ENCODE measurements around the gene ZNF117.

Gene ZNF117

GRCh38 chr7:64997927-64998391, 7.1 kb upstream of the ZNF117 start:
- Histone ChIP-seq H3K9me3 (ENCODE audit: insufficient read depth, low read depth, low read length) (peaks cover 5% of the 10 kb centered on the region; the same call in 1 of the 2 replicates), H3K4me1 (ENCODE audit: insufficient read depth, low read length, poor library complexity, severe bottlenecking) (peaks cover 4% of the 10 kb centered on the region), H3K9me2 (replicated peaks; ENCODE audit: low read depth, low read length) (no peaks in the 10 kb centered on the region), H4K20me1 (ENCODE audit: insufficient read depth, low read length, poor library complexity, severe bottlenecking) (peaks cover 10% of the 10 kb centered on the region), H3K79me2 (ENCODE audit: insufficient read depth, low read length) (peaks cover 36% of the 10 kb centered on the region), H3K36me3 (ENCODE audit: insufficient read depth, low read length) (peaks cover 5% of the 10 kb centered on the region; the same call in 1 of the 2 replicates), H3K27me3 (ENCODE audit: insufficient read depth, low read length, poor library complexity, severe bottlenecking) (no peaks in the 10 kb centered on the region), H3K4me3 (ENCODE audit: low read length, poor library complexity, severe bottlenecking) (no peak overlapping the region), H3F3A (ENCODE audit: low read depth) (no peaks in the 10 kb centered on the region), H2AFZ (ENCODE audit: low read length) (no peak overlapping the region), H3K4me2 (ENCODE audit: low read depth, low read length, poor library complexity, severe bottlenecking) (no peak overlapping the region), H3K9ac (ENCODE audit: low read depth, low read length, poor library complexity, severe bottlenecking) (no peak overlapping the region)
- TF ChIP-seq EZH2phosphoT487 (IDR thresholded peaks at IDR 0.05; ENCODE audit: borderline replicate concordance): no peak
- TF ChIP-seq CTCF (conservative IDR thresholded peaks at IDR 0.05; ENCODE audit: low read length): no peak

- no peak overlapping the region for H3K9ac ChIP-seq (ENCODE audit: low read depth, low read length, poor library complexity, severe bottlenecking)
- H3K79me2 ChIP-seq (ENCODE audit: insufficient read depth, low read length): peaks cover 30% of the 10 kb centered on the region
- peaks cover 5% of the 10 kb centered on the region; the same call in 1 of the 2 replicates for H3K9me3 ChIP-seq (ENCODE audit: insufficient read depth, low read depth, low read length)
- H3K9me2 ChIP-seq (replicated peaks; ENCODE audit: low read depth, low read length): no peaks in the 10 kb centered on the region
- H4K20me1 ChIP-seq (ENCODE audit: insufficient read depth, low read length, poor library complexity, severe bottlenecking): peaks cover 5% of the 10 kb centered on the region
- H3K4me2 ChIP-seq (ENCODE audit: low read depth, low read length, poor library complexity, severe bottlenecking): no peak overlapping the region
- no peaks in the 10 kb centered on the region for H3K4me1 ChIP-seq (ENCODE audit: insufficient read depth, low read length, poor library complexity, severe bottlenecking)
- no peaks in the 10 kb centered on the region for H3F3A ChIP-seq (ENCODE audit: low read depth)
- TF ChIP-seq CTCF (conservative IDR thresholded peaks at IDR 0.05; ENCODE audit: low read length) (no peak), EZH2phosphoT487 (IDR thresholded peaks at IDR 0.05; ENCODE audit: borderline replicate concordance) (no peak)
- H3K27me3 ChIP-seq (ENCODE audit: insufficient read depth, low read length, poor library complexity, severe bottlenecking): no peaks in the 10 kb centered on the region
- H3K36me3 ChIP-seq (ENCODE audit: insufficient read depth, low read length): peaks cover 5% of the 10 kb centered on the region; the same call in 1 of the 2 replicates
- no peak overlapping the region for H2AFZ ChIP-seq (ENCODE audit: low read length)
- H3K4me3 ChIP-seq (ENCODE audit: low read length, poor library complexity, severe bottlenecking): no peak overlapping the region
Measured at GRCh38 chr7:64997164-64997908, 6.5 kb upstream of the ZNF117 start.

GRCh38 chr7:64996305-64996704, 5.5 kb upstream of the ZNF117 start:
- no peak overlapping the region for H3K9ac ChIP-seq (ENCODE audit: low read depth, low read length, poor library complexity, severe bottlenecking)
- no peaks in the 10 kb centered on the region for H3K9me2 ChIP-seq (replicated peaks; ENCODE audit: low read depth, low read length)
- H4K20me1 ChIP-seq (ENCODE audit: insufficient read depth, low read length, poor library complexity, severe bottlenecking): no peaks in the 10 kb centered on the region
- H3F3A ChIP-seq (ENCODE audit: low read depth): no peaks in the 10 kb centered on the region
- no peaks in the 10 kb centered on the region for H3K36me3 ChIP-seq (ENCODE audit: insufficient read depth, low read length)
- no peak overlapping the region for H2AFZ ChIP-seq (ENCODE audit: low read length)
- H3K9me3 ChIP-seq (ENCODE audit: insufficient read depth, low read depth, low read length): peaks cover 5% of the 10 kb centered on the region; the same call in 1 of the 2 replicates
- H3K27me3 ChIP-seq (ENCODE audit: insufficient read depth, low read length, poor library complexity, severe bottlenecking): no peaks in the 10 kb centered on the region
- TF ChIP-seq EZH2phosphoT487 (IDR thresholded peaks at IDR 0.05; ENCODE audit: borderline replicate concordance) (no peak), CTCF (conservative IDR thresholded peaks at IDR 0.05; ENCODE audit: low read length) (no peak)
- H3K4me3 ChIP-seq (ENCODE audit: low read length, poor library complexity, severe bottlenecking): no peak overlapping the region
- no peak overlapping the region for H3K4me2 ChIP-seq (ENCODE audit: low read depth, low read length, poor library complexity, severe bottlenecking)
- peaks cover 19% of the 10 kb centered on the region for H3K79me2 ChIP-seq (ENCODE audit: insufficient read depth, low read length)
- no peaks in the 10 kb centered on the region for H3K4me1 ChIP-seq (ENCODE audit: insufficient read depth, low read length, poor library complexity, severe bottlenecking)
